ENCODE results near the gene GFOD1.

The GFOD1 gene

GRCh38 chr6:13372076-13372475 lies 115.3 kb downstream of the GFOD1 start:
- DNase-seq, result no peak

- no peak for DNase-seq
These were observed 115.9 kb downstream of the GFOD1 start for GRCh38 chr6:13371421-13372072.

DNA sequence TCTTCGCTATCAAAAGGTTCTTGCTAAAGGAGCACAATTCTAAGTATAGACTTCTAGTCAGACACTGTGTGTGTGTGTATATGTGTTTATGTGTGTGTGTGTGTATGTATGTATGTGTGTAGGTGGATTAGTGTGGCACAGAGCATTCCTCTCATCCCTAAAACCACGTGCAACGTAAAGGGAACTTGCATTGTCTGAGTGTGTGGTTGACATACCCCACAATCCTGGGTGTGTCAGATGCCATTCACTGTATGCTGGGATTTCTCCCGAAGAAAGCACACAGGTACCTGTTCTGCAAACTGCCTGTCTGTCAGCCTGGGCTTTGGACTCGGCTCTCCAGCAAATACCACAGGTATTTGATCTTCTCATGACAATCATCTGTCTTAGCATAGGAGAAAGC lies 116.8 kb downstream of the GFOD1 start:
- no peak for DNase-seq

DNA sequence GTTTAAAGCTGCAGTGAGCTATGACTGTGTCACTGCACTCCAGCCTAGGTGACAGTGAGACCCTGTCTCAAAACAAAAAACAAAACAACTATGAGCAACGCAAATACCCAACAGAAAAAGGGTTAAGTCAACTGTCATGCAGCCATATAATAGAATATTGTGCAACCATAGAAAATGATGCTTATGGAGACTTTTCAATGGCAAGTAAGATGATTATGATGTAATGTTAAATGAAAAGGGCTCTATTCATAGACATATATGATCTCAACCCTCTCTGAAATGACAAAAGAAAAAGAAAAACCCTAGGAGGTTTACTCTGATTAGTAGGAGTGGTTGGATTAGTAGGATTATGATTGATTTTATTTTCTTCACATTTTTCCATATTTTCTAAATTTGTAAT lies 117.8 kb downstream of the GFOD1 start:
- DNase-seq, result no peak

DNA sequence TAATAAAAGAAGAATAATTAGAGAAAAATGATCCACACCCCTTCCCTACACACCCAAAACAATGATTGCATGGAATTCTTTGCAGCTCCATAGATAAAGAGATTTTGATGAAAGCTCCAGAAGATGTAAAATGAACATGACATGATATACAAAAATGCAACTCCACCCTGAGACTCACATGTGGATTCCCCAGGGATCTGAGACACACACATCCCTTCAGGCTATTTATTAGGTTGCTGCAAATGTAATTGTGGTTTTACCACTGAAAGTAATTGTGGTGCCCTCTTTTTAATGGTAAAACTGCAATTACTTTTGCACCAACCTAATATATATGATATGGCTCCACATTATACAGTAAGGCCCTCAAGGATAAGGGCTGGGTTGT lies 118.7 kb downstream of the GFOD1 start:
- no peak for DNase-seq

DNA sequence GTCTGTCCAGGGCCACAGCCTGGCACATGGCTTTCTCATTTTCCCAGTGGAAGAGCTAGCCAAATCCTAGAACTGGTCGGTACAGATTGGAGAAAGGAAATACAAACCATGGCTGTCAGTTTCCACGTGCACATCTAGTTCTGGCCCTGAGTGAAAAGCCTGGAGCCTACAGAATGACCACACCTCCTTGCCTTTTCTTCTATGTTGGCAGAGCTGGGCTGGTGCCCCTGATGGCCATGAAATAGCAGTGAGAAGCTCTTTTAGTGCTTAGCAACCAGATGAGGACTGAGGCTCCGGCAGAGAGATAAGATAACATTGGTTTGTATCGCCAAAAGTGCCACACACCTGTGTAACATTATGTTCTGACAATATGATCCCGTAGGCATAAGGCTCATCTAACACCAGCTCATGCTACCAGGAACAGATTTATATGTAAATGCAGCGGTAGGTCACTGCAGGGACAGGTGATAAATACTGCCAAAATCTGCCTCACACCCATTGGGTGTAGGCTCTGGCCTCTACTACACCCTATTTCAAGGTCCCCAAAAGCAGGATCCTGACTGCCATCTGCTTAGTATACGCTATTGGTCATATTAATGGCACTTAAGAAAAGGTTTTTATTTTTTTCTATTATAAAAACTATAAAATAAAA lies 119.2 kb downstream of the GFOD1 start:
- no peak for DNase-seq

DNA sequence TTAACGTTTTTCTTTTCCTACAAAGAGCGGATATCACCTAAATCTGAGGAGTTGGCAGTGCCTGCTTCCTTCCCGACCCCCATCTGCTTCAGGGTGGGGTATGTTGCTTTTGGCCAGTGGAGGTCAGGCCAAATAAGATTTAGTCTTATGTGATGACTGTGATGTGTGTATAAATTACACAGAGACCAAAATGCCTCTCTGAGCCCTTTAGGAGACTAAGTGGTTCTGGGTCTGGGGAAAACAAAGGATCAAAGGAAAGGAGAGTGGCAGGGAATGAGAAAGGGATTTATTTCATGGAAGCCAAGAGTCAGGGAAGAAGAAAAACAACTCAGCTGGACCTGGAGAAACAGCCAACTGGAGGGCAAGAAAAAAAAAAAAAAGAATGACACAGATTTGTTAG lies 120.0 kb downstream of the GFOD1 start:
- no peak for DNase-seq

GRCh38 chr6:13365320-13365719 lies 122.1 kb downstream of the GFOD1 start:
- no peak for DNase-seq

DNA sequence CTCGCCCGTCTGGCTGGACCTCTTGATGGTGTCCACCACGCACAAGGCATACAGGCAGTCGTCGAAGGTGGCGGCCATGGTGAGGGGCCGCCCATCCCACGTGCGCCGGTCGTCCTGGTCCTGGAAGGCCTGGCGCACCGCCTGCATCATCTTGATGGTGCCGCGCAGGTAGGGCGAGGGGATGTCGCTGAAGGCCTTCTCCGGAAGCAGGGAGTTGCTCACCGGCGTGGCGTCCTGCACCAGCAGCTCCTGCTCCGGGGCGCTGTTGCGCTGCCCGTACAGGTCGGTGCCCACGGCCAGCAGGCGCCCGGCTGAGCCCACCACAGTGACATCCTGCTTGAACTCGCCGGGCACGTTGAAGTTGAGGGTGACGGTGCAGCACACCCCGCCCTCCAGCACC lies 122.6 kb downstream of the GFOD1 start:
- DNase-seq, result no peak

DNA sequence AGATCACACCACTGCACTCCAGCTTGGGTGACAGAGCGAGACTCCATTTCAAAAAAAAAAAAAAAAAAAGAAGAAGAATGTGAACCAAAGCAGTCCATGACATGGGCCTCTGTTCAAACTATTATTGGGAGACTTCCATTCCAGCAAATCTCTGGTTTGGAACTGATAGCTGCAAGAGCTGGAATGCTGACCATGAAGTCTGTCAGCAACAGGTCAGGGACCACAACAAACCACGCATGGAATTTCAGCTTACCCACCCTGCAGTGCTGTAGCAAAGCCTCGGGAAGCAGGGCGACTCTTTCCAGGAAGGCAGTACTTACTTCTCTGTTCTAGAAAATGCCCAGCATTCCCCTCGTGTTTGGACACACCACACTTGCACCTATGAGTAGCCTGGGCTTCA lies 125.0 kb downstream of the GFOD1 start:
- DNase-seq, result no peak

- DNase-seq, result no peak
These were observed 126.5 kb downstream of the GFOD1 start for GRCh38 chr6:13360671-13361540.

- DNase-seq, result no peak
These were observed 128.1 kb downstream of the GFOD1 start for GRCh38 chr6:13359287-13359686.

GRCh38 chr6:13358511-13358910 lies 128.9 kb downstream of the GFOD1 start:
- no peak for DNase-seq

- no peak for DNase-seq
These were observed 129.8 kb downstream of the GFOD1 start for GRCh38 chr6:13357551-13358075.

DNA sequence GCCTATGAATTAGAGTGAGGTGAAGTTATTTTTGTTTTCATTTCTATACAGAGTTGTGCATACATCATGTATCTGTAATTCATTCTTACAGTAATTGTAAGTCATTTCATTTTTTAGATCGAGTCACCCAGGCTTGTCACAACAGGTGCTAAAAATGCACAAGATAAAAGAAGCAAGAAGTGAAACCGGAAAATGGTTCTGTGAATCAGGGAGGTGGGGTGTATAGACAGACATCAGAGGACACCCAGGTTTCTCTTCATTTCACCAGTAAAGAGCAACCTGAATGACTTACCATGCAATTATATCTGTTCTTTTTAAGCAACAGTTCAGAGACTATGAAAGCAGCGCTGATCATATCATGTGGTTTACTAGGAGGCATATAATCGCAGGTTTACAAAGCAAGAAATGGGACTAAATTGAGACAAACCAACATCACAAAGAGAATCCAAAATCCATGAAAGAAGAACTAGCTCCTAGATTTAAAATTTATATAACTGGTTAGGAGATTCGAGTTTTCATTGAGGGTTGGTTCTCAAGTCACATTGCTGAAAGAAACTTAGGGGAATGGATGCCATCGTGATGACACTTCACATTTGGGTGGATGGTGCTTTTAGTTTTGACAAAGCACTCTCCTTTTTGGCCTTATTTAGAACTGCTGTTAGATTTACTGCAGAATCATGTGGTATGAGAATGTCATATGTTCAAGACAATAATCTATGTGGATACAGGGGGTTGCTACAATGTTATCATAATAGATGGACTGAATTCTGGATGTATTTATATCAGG lies 131.2 kb downstream of the GFOD1 start:
- no peak for DNase-seq

DNA sequence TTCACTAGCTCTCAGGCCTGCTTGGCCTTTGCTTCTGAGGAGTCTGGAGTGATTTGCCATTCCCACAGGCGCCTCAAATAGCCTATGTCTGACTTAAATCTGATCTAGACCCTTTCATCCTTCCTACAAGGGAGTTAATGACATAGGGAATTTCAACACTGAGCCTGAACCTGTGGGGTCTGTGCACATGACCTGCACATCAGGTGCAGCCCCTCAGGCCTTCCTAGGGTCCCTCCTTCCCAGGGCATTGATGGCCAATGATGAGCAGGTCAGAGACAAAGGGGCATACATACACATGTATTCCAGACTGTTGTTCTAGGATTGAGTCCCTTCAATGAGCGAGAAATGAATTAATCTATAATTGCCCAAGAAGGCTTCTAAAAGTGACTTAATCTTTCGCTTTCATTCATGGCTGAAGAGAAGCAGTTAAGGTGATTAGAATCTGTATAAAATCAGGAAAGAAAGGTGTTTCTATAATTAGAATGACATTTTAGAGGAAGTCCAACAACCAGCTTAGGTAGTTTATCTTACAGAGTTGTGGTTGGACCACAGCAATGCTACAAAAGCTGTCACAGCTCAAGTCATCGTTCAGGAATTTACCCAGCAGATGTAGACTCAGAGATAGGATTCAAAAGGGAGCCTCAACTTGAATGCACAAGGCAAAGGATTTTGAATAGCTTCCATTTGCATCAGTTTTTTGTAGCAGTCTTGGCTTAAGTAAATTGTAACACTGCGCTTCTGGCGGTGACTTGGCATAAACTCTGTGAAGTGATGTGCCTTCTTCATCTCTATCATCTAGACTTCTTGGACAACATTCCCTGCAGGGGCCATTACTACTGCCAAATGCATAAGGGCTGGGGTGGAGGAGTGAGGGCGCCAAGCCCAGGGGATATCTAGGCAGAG lies 132.1 kb downstream of the GFOD1 start:
- no peak for DNase-seq

DNA sequence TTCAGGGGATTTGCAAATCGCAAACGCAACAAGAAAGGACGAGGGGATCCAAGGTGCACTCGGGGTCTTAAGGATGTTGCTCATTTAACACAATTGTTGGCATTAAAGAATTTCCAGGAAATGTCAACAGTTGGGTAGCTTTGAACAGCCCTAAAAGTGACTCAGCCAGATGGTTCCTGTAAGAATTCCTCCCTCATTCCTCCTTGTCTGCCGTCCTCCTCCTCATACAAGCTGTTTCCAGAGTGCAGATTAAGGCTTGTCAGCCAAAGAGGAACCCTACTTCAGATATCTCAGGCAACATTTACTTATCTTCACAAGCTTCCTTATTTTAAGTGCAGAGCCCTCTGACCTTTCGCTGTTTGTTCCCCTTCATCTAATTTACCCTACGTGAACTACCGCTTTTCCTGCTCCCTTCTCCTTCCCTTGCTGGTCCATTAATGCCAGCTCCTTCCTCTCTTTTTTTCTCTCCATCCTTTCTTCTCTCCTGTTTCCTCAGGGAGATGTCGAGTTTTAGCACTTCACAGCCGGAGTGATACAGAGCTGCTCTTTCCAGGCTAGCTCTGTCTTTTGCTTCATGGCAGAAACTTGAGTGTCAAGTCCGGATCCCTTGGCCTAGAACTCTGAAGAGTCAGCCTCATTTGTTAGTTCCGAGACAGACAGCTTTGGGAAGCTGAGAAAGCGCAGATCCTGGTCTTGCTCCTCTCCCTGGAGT lies 132.9 kb downstream of the GFOD1 start:
- no peak for DNase-seq

GRCh38 chr6:13352165-13352564 lies 135.2 kb downstream of the GFOD1 start:
- DNase-seq, result no peak

- DNase-seq, result no peak
These were observed 136.1 kb downstream of the GFOD1 start for GRCh38 chr6:13351271-13351670.

DNA sequence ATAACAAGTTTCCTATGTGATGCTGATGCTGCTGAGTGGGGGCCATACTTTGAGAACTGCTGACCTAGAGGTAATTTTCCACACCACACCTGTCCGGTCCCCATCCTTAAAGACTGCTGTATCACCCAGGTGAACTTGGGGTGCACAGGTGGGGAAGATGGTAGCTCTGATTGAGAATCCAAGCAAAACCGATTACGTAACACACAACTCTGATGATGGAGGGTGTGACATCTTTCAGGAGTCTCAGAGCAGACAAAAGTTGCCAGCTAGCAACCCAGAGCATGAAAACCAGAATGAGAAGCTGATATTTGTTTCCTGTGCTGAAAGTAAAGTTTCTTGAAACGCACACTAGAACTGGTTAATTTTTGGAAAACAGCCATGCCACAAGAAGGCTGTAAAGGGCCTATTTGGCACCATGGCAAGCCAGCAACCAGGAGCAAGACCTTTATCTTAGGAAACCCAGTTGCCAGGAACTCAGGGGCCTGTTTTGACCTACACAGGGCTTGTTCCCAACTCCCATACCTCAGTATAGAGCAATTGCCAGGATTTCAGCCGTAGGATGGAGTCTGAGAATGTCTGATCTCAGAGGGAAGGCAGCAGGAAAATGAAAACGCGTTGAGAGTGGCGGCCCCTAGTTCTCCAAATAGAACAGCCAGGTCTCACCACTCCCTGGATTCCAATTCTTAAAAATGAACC lies 137.4 kb downstream of the GFOD1 start:
- DNase-seq, result no peak

Measured in DMS79 treated with DMSO at 0.1 percent for 48 hours (cell line).